ENCODE results near the gene AKT1S1.
A peak's percentile ranks its signal among the peaks of the same experiment; 100 is the strongest.

Gene AKT1S1

DNA sequence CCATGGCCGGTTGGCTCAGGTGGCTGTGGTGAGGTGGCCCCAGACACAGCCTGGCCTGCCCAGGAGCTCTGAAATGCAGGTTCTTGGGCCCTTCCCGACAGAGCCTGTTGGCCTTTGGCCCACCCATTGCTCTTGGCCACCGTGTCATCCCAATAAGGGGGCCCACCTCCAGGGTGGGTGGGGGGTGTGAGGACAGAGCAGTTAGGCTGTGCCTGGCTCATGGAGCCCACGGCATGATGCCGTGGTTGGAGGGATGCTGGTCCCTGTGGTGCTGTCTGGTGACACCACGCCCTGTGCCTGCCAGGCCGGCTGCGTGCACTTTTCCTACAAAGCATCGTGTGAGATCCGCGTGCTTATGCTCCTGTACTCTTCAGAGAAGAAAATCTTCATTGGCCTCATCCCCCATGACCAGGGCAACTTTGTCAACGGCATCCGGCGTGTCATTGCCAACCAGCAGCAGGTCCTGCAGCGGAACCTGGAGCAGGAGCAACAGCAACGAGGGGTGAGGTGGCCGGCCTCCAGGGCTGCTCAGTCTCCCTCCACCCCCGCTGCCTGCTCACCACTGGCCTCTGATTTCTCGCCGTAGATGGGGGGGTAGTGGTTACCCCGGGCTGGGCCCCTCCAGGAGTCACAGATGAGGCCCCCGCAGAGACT, 17.3 kb downstream of the AKT1S1 start:
- H3K4me1 ChIP-seq: peaks cover 2 to 17% (median 8%) of the 10 kb centered on the region in 10 experiments; a peak in 18 of 20 replicates
- H3K9me3 ChIP-seq (replicated peaks in 1 of 11): no peaks in the 10 kb centered on the region
- H3K4me2 ChIP-seq: no peak overlapping the region
- H3K27ac ChIP-seq: no peak overlapping the region
- H3K9ac ChIP-seq: no peak overlapping the region
- H3K36me3 ChIP-seq: peaks cover 88 to 98% (median 96%) of the 10 kb centered on the region in 11 experiments
- no peaks in the 10 kb centered on the region for H3K27me3 ChIP-seq
- H3K4me3 ChIP-seq: no peak overlapping the region
- TF ChIP-seq Cebpa-rat (IDR thresholded peaks at IDR 0.05): no peak
- H4K20me1 ChIP-seq: peaks cover 59 to 98% (median 86%) of the 10 kb centered on the region in 11 experiments

DNA sequence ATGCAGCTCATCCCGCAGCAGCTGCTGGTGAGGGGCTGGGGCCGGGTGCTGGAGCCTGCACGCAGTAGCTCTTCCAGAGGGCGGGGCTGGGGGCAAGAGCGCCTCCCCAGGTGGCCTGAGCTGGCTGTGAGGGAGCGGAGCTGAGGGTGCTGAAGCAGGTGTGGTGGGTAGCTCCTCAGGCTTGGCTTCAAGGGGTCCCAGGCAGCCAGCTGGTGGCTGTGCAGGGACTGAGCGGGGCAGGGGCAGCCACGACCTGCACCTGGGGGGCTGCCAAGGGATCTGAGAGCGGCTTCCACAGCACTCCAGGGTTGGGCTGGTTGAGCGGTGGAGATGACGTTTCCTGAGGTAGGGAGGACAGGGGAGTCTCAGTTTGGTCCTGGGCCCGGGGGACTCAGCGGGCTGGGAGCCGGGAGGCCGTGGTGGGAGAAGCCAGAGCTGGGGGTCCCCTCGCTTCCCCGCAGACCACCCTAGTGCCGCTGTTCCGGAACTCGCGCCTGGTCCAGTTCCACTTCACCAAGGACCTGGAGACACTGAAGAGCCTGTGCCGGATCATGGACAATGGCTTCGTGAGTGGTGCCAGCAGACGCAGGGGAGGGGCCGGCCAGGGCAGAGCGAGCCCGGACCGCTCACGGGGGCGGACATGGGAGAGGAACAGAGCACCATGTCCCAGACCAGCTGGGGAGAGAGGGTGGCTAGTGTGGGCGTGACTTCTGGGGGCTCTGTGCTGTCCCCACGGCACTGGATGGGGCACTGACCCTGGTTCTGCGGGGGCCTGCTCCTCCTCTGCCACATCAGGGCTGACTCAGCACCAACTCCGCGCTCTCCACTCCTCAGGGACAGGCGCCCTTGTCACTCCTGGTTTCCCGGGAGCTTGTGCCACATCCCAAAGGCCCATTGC, 18.8 kb downstream of the AKT1S1 start:
- Histone ChIP-seq H3K4me1 (peaks cover 10 to 18% (median 13%) of the 10 kb centered on the region in 10 experiments; a peak in 19 of 20 replicates), H3K36me3 (peaks cover 75 to 94% (median 89%) of the 10 kb centered on the region in 11 experiments), H3K9ac (0 out of 22 replicates have a peak overlapping the region, but pooled peaks of 1 of the 11 experiments have one; percentile 24), H3K4me2 (no peak overlapping the region), H4K20me1 (peaks cover 57 to 98% (median 85%) of the 10 kb centered on the region in 11 experiments), H3K27ac (peak overlapping the region in 1 of 11 experiments; percentile 12; a peak in 1 of 22 replicates), H3K27me3 (no peaks in the 10 kb centered on the region), H3K4me3 (no peak overlapping the region), H3K9me3 (replicated peaks in 1 of 11) (no peaks in the 10 kb centered on the region)
- TF ChIP-seq Cebpa-rat (IDR thresholded peaks at IDR 0.05): no peak

DNA sequence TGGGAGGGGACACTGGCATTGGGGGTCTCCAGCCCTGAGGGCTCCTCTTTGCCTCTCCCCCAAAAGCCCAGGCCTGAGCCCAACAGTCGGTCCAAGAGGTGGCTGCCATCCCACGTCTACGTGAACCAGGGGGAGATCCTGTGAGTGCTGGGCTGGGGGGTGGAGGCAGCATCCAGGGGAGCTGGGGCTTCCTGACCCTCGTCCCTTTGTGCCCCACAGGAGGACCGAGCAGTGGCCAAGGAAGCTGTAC, 19.4 kb downstream of the AKT1S1 start:
- TF ChIP-seq Cebpa-rat (IDR thresholded peaks at IDR 0.05): no peak
- H3K4me2 ChIP-seq: no peak overlapping the region
- H3K9ac ChIP-seq: peak overlapping the region in 1 of 11 experiments; percentile 24; a peak in 1 of 22 replicates
- H3K27me3 ChIP-seq: no peaks in the 10 kb centered on the region
- H3K27ac ChIP-seq: peak overlapping the region in 1 of 11 experiments; percentile 12; a peak in 1 of 22 replicates
- no peak overlapping the region for H3K4me3 ChIP-seq
- H3K9me3 ChIP-seq (replicated peaks in 1 of 11): no peaks in the 10 kb centered on the region
- peaks cover 16 to 24% (median 18%) of the 10 kb centered on the region in 10 experiments for H3K4me1 ChIP-seq
- H3K36me3 ChIP-seq: peaks cover 71 to 88% (median 84%) of the 10 kb centered on the region in 11 experiments
- H4K20me1 ChIP-seq: peaks cover 59 to 98% (median 85%) of the 10 kb centered on the region in 11 experiments

DNA sequence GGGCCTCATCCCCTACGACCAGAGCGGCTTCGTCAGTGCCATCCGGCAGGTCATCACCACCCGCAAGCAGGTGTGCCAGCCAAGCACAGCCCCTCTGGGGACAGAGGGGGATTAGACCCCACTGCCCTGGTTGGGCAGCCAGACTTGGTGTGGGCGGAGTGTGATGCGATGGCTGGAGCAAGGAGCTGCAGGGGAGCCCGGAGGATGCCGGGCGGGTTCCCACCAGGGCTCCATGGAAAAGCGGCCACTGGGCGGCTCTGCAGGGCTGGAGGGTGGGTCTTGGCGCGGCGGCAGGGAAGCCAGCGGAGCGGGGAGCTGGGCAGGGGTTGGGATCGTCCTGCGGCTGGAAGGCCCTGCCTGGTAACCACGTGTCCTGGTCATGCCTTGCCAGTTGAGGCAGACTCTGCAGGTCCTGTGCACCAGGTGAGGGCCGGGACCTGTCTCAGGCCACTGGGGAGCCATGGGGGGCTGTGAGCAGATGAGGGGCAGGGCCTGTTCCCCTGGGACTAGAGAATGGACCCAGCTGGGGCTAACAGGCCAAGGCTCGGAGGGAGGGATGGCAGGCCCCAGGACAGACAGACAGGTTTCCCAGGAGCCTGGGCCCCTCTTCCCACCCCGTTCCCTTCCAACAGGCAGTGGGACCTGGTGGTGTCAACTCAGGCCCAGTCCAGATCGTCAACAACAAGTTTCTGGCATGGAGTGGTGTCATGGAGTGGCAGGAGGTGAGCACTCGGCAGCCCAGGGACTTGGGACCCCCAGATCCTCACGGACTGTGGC, 19.9 kb downstream of the AKT1S1 start:
- H3K9ac ChIP-seq: peak overlapping the region in 1 of 11 experiments; percentile 24; a peak in 1 of 22 replicates
- H4K20me1 ChIP-seq: peaks cover 64 to 98% (median 86%) of the 10 kb centered on the region in 11 experiments
- no peak overlapping the region for H3K4me2 ChIP-seq
- H3K4me1 ChIP-seq: peaks cover 21 to 29% (median 23%) of the 10 kb centered on the region in 10 experiments
- H3K27ac ChIP-seq: peak overlapping the region in 1 of 11 experiments; percentile 12; a peak in 1 of 22 replicates
- no peak for TF ChIP-seq Cebpa-rat (IDR thresholded peaks at IDR 0.05)
- H3K36me3 ChIP-seq: peaks cover 67 to 83% (median 79%) of the 10 kb centered on the region in 11 experiments
- no peaks in the 10 kb centered on the region for H3K9me3 ChIP-seq (replicated peaks in 1 of 11)
- H3K4me3 ChIP-seq: no peak overlapping the region
- H3K27me3 ChIP-seq: no peaks in the 10 kb centered on the region

DNA sequence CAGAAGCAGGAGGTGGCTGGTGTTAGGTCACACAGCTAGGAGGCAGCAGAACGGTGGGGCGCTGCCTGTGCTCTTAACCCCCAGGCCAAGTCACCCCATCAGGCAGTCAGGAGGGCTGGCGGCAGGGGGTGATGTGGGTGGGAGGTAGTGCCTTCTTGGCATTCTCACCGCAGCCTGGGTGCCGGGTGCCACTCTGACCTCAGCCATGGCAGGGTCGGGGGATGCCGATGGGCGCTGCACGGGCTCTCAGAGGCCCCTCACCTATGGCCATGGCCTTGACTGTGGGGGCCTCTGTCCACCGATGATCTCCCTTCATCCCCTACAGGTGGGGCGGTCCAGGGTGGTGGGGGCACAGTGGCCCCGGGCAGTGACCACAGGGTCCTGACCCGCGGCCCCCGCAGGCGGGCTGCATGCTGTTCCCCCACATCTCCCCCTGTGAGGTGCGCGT, 20.6 kb downstream of the AKT1S1 start:
- no peak overlapping the region for H3K4me3 ChIP-seq
- peaks cover 62 to 79% (median 74%) of the 10 kb centered on the region in 11 experiments for H3K36me3 ChIP-seq
- peaks cover 68 to 99% (median 91%) of the 10 kb centered on the region in 11 experiments for H4K20me1 ChIP-seq

DNA sequence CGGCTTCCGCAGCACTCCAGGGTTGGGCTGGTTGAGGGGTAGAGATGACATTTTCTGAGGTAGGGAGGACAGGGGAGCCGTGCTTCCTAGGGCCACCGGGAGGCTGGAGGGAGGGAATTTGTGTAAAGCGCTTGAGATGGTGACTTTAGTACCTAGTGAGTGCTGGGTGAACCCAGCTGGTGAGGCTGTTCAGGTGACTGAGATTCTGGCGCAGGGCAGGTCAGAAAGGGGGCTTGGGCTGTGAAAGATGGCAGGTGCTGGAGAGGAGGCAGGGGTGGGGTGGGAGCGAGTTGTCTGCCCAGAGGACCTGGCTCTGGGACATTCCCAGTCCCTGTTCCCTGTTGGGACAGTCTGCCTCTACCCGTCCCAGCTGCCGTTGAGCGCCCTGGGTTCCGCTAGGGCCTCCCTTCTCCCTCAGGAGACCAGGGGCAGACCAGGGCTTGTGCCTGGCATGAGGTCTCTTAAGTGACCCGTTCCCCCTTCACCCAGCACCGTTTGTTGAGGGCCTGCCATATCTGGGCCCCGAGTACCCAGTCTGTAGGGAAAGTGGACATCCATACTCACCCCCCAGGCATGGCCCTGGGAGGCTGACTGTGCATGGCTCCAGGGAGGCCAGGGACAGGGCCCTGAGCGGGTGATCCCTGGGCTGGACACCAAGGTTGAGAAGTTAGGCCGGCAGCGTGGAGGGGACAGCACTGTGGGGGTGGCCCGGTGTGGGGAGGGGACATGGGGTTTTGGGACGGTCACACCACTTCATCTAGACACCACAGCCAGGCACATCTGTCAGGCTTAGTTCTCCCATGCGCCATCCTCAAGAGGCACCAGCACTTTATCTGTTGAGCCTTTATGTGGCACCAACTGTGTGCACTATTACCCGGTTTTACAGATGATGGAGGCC, 21.2 kb downstream of the AKT1S1 start:
- Histone ChIP-seq H3K27ac (0 out of 22 replicates have a peak overlapping the region, but pooled peaks of 1 of the 11 experiments have one; percentile 18), H3K27me3 (no peaks in the 10 kb centered on the region), H3K36me3 (peaks cover 56 to 72% (median 69%) of the 10 kb centered on the region in 11 experiments)

More for the DNA sequence above, 20.6 kb downstream of the AKT1S1 start:
- Histone ChIP-seq H3K4me2 (no peak overlapping the region), H3K27ac (no peak overlapping the region), H3K27me3 (no peaks in the 10 kb centered on the region), H3K9ac (0 out of 22 replicates have a peak overlapping the region, but pooled peaks of 1 of the 11 experiments have one; percentile 5), H3K4me1 (peaks cover 25 to 33% (median 28%) of the 10 kb centered on the region in 10 experiments), H3K9me3 (replicated peaks in 1 of 11) (no peaks in the 10 kb centered on the region)
- no peak for TF ChIP-seq Cebpa-rat (IDR thresholded peaks at IDR 0.05)

DNA sequence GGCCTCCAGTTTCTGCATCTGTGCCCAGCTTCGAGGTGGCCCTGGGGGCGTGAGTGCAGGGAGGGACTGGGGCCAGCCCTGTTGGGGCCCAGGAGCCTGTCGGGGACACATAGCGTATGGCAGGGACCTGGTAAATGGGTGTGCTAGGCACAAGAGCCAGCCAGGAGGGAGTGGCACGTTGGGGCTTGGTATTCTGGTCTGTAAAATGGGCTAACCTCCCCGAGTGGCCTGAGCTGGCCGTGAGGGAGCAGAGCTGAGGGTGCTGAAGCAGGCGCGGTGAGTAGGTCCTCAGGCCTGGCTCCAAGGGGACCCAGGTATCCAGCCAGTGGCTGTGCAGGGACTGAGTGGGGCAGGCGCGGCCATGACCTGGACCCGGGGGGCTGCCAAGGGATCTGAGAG, 21.9 kb downstream of the AKT1S1 start:
- no peak for TF ChIP-seq Cebpa-rat (IDR thresholded peaks at IDR 0.05)
- Histone ChIP-seq H3K27ac (0 out of 22 replicates have a peak overlapping the region, but pooled peaks of 1 of the 11 experiments have one; percentile 18), H3K9ac (peak overlapping the region in 3 of 11 experiments; percentile 7 to 50 (median 17); a peak in 1 of 22 replicates), H3K4me1 (peaks cover 25 to 34% (median 29%) of the 10 kb centered on the region in 10 experiments), H3K9me3 (replicated peaks in 1 of 11) (no peaks in the 10 kb centered on the region), H4K20me1 (peaks cover 68 to 86% (median 82%) of the 10 kb centered on the region in 11 experiments), H3K27me3 (no peaks in the 10 kb centered on the region), H3K36me3 (peaks cover 50 to 66% (median 62%) of the 10 kb centered on the region in 11 experiments), H3K4me2 (no peak overlapping the region), H3K4me3 (no peak overlapping the region)

More for the DNA sequence above, 21.2 kb downstream of the AKT1S1 start:
- Histone ChIP-seq H3K4me1 (peaks cover 25 to 33% (median 28%) of the 10 kb centered on the region in 10 experiments), H4K20me1 (peaks cover 68 to 92% (median 89%) of the 10 kb centered on the region in 11 experiments), H3K4me3 (no peak overlapping the region), H3K9ac (peak overlapping the region in 3 of 11 experiments; percentile 5 to 50 (median 7); a peak in 2 of 22 replicates), H3K4me2 (no peak overlapping the region), H3K9me3 (replicated peaks in 1 of 11) (no peaks in the 10 kb centered on the region)
- no peak for TF ChIP-seq Cebpa-rat (IDR thresholded peaks at IDR 0.05)
